AG04450 (cell line): Measurements from ENCODE around the gene SPAG16. TPM values are rescaled to one million over a fixed set of nuclear protein-coding genes. Genes with fewer than 3 reads are reported as not detected.

Experiments used
- CTCF ChIA-PET: fragments of 300-600, 350-600 bp; formaldehyde crosslinking; extraction: SDS; loops from one replicate; lab custom pipeline; 2022; ENCODE audit warnings: antibody characterized with exemption, inconsistent platforms; lab: Charles Lee
- POLR2A ChIA-PET: fragments of 350-600 bp; formaldehyde crosslinking; extraction: SDS; loops from one replicate; lab custom pipeline; 2021; ENCODE audit warnings: antibody characterized with exemption, inconsistent platforms; lab: Yijun Ruan, JAX
- DNase-seq: peaks from one replicate; pipeline ENCODE4 v3.0.0-alpha.2; 2011; ENCODE audit warnings: low read depth, low spot score
- H3K27ac ChIP-seq: one replicate; pipeline ENCODE4 v1.5.1; 2012; ENCODE audit warnings: low read depth, low read length, control low read depth
- H3K27me3 ChIP-seq: one replicate; pipeline ENCODE4 v1.6.0; 2012; ENCODE audit warnings: low read length; ENCODE audit not compliant: control insufficient read depth, insufficient read depth
- H3K4me3 ChIP-seq: 2 replicates; pipeline ENCODE4 v1.5.1; 2011; ENCODE audit warnings: mild to moderate bottlenecking, low read depth, low read length, control low read depth
- H3K9me3 ChIP-seq: 2 replicates; pipeline ENCODE4 v1.5.1; 2012; ENCODE audit warnings: low read length; ENCODE audit not compliant: control insufficient read depth, insufficient read depth
- CTCF ChIP-seq: IDR thresholded peaks from 2 replicates; pipeline ENCODE4 v1.5.1; 2011; ENCODE audit warnings: low read depth, low read length, control low read depth, inconsistent platforms
- polyA plus RNA-seq: library from polyadenylated mRNA; depleted of rRNA; stranded (reverse); fragments of >200 nt; gene quantifications from 2 replicates; pipeline ENCODE4 v1.2.3, GENCODE V29; 2011

The SPAG16 gene
- polyA plus RNA-seq, 1 experiment, result 28.1 TPM

DNA sequence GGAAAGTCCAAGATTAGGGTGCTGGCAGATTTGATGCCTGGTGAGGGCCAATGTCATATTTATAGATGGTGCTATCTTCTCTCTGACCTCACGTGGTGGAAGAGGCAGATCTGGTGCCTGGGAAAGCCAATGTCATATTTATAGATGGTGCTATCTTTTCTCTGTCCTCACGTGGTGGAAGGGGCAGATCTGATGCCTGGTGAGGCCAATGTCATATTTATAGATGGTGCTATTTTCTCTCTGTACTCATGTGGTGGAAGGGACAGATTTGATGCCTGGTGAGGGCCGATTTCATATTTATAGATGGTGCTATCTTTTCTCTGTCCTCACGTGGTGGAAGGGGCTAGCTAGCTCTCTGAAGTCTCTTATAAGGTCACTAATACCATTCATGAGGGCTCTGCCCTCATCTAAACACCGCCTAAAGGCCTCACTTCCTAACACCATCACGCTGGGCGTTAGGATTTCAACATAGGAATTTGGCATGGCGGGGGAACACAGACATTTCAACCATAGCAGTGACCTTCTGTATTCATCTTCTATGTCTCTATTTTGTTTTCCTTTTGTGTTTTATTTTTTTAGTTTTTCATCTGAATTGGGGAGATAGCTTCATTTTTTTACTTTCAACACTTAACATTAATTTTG, 278.4 kb downstream of the SPAG16 start:
- no peaks in the 10 kb centered on the region for H3K27me3 ChIP-seq
- H3K27ac ChIP-seq, result no peak overlapping the region
- ChIA-PET CTCF (no interaction called here), POLR2A (no interaction called here)
- no peak for DNase-seq
- no peak overlapping the region for H3K4me3 ChIP-seq
- H3K9me3 ChIP-seq, result no peaks in the 10 kb centered on the region
- TF ChIP-seq CTCF, result no peak

DNA sequence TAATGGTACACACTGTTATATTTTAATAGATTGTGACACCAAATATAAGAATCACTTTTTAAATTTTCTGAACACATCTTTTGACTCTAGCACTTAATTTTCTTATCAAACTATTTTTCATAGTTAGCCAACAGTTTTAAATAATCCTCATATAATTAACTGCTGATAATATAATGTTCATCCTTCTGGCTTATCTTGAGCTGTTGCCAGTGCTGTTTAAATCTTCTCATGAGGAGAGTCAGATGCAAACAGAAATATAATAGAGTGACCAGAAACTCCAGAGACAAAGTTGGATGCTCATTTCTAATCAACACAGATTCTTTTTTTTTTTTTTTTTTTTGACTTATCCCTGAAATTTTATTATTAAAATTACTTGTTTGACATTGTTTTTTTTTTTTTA, 282.6 kb downstream of the SPAG16 start:
- ChIA-PET POLR2A (no interaction called here), CTCF (no interaction called here)
- H3K4me3 ChIP-seq, result no peak overlapping the region
- TF ChIP-seq CTCF, result no peak
- no peak overlapping the region for H3K27ac ChIP-seq
- no peak for DNase-seq
- H3K27me3 ChIP-seq, result no peaks in the 10 kb centered on the region
- no peaks in the 10 kb centered on the region for H3K9me3 ChIP-seq

DNA sequence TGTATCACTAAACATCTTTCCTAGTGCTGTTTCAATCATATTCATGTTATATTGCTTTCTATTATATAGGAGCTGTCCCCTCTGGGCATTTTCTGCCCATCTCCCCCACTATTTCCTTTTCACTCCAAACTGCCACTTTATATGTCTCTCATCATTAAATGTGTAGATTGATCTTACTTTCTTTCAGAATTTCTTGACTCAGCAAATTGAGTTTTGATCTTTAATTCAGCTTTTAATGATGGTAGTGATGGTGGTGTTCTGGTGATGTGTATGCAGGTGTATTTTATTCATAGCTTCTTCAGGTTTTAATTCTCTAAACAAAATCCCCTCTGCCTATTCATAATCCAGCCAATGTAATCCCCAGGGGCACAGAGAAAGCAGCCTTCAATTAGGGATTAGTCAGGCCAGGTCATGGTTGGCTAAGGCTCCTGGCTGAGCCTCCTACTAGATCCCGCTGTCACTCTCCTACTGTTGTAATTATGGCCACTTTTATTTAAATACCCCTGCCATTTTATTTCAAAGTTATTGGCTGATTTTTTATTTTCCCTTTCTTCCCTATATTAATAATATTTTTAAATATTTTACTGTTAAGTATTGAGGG, 325.4 kb downstream of the SPAG16 start:
- Histone ChIP-seq H3K27me3 (no peaks in the 10 kb centered on the region), H3K9me3 (peaks cover 4% of the 10 kb centered on the region), H3K4me3 (no peak overlapping the region), H3K27ac (no peak overlapping the region)
- POLR2A ChIA-PET, result no interaction called here
- CTCF ChIA-PET, result no interaction called here
- no peak for TF ChIP-seq CTCF
- DNase-seq, result no peak

DNA sequence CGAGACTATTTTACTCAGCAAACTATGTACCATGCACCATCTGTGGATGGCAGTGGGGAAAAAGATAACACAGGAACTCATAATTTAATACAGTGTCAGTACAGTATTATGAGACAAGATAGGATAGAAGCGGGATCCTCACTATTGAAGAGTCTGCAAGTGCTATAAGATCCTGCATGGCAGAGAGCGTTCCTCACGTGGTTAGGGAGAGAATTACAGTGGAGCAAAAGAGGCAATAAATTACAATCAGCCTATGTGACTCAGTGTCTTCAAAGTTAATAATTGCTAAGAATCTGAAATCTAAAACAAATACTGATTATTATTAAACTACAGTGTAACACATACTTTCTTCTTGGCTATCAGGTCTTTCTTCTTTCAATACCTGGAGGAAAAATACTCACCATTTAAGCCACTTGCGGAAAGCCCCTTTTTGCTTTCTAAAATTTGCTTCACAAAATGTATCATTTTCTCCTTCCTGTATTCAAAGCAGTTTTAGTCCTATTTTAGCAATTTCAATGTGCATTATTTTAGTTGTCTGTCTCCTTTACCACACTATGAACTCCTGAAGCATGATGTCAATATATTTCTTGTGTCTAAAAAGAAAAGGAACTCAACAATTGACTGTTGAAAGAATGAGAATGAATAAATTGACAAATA, 342.9 kb downstream of the SPAG16 start:
- POLR2A ChIA-PET, result no interaction called here

More for the DNA sequence above, 342.9 kb downstream of the SPAG16 start:
- no peak for TF ChIP-seq CTCF
- DNase-seq, result no peak
- Histone ChIP-seq H3K4me3 (no peak overlapping the region), H3K9me3 (no peaks in the 10 kb centered on the region; the same call in 1 of the 2 replicates), H3K27me3 (no peaks in the 10 kb centered on the region), H3K27ac (no peak overlapping the region)
- CTCF ChIA-PET, result no interaction called here
